Stimulated activated CD8-positive, alpha-beta memory T cell treated with anti-CD3 and anti-CD28 coated beads, Interleukin-12 subunit alpha, Interleukin-12 subunit beta, amount 100 ng/mL, for 4 hours (primary cell): Measurements from ENCODE around the gene METTL22.
"Not testable (repeated sequence)": the region's sequence is repeated elsewhere in the genome, so short reads cannot be mapped to it uniquely, and the experiment has no call there.

ENCODE experiments used
- DNase-seq: peaks from one replicate; pipeline ENCODE4 v3.0.0-alpha.2; 2020; ENCODE audit warnings: low read depth

METTL22 gene

DNA sequence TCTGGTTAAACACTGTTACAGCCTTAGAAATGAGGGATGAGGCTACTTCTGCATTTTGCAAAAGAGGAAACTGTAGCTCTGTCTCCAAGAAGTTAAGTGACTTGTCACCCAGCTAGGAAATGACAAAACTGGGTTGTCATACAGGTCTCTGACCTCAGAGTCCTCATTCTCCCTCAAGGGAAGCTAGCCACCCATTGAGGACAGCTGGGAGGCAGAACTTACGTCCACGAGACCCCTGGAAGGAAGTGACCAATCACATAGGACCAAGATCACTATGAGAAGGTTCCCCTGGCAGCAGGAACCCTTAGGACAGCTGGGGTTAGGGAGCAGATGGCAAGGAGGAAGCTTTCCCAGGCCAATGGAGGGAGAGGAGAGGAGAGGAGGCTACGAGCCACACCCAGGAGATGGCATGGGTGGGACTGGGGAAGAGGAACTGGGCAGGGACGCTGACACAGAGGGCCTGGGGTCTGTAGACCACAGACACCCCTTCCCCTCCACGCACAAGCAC lies 11.2 kb downstream of the METTL22 start:
- DNase-seq, result no peak

DNA sequence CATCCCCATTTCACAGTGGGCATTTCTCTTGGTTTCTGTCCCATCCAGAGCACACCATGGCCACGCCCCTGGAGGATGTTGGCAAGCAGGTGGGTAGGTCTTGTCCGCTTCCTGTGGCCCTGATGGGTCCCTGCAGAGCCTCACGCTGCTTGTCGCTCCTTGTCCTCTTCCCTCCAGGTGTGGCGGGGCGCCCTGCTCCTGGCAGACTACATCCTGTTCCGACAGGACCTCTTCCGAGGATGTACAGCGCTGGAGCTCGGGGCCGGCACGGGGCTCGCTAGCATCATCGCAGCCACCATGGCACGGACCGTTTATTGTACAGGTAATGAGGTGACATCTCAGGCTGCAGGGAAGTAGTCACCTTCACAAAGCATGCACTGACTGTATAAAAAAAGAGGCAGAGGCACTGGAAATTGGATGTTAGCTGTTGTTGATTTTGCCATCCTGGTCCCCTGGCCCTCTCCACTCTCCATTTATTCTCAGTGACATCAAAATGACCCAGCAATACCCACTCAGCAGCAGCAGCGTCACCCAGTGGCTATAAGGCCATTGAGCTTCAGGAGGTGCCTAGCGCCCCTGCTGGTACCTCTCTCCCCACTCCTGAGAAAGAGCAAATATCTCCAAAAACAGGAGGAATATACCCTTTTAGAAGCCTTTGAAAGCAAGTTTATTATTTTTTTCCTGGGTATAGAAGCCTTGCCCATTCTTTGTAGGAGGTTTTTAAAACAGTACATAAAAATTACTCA lies 13.7 kb downstream of the METTL22 start:
- no peak for DNase-seq

DNA sequence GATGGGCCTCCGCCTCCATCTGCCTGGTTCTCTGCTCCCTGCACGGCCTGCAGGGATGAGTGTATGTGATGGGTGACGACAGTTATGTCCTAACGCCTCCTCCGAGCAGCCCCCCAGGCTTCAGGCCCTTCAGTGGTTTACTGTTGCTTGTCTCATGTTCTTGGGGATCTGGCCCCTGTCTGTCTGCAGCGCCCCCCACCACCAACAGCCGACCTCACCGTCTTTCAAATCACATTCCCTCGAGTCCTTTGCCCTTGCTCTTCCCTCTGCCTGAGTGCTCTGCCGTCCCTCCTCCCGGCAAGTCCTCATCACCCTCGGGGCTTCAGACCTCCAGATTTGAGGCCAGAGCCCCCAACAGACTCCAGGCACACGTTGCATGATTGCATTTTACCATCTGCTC lies 18.2 kb downstream of the METTL22 start:
- no peak for DNase-seq

DNA sequence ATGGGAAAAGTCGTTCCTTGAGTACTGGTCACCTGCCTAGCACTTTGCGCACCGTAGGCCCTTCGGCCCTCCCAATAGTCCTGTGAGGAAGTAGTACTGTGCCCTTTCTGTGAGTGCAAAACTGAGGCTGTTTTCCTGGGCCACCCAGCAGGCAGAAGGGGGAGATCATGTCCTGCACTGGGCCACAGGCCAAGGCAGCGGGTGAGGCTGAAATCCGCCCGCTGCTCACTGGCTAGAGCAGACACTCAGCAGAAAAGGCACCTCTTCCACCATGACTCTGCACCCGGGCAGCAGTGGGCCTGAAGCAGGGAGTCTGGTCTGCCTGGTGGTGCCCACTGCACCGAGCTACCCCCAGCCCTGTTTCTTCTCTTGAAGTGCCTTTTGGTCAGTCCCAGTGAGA lies 20.2 kb downstream of the METTL22 start:
- no peak for DNase-seq

DNA sequence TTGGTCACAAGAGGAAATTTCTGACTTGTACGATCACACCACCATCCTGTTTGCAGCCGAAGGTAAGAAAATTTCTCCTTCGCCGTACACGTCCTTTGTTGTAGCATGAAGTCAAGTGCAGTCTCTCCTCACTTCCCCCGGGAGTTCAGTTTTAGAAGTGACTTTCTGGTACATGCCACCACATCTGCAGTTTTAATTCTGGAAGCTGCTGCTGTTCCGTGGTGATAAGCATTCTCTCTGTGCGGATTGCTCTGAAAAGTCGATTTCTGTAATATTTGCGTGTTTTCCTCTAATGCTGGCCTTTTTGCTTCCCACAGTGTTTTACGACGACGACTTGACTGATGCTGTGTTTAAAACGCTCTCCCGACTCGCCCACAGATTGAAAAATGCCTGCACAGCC lies 20.6 kb downstream of the METTL22 start:
- DNase-seq, result no peak

DNA sequence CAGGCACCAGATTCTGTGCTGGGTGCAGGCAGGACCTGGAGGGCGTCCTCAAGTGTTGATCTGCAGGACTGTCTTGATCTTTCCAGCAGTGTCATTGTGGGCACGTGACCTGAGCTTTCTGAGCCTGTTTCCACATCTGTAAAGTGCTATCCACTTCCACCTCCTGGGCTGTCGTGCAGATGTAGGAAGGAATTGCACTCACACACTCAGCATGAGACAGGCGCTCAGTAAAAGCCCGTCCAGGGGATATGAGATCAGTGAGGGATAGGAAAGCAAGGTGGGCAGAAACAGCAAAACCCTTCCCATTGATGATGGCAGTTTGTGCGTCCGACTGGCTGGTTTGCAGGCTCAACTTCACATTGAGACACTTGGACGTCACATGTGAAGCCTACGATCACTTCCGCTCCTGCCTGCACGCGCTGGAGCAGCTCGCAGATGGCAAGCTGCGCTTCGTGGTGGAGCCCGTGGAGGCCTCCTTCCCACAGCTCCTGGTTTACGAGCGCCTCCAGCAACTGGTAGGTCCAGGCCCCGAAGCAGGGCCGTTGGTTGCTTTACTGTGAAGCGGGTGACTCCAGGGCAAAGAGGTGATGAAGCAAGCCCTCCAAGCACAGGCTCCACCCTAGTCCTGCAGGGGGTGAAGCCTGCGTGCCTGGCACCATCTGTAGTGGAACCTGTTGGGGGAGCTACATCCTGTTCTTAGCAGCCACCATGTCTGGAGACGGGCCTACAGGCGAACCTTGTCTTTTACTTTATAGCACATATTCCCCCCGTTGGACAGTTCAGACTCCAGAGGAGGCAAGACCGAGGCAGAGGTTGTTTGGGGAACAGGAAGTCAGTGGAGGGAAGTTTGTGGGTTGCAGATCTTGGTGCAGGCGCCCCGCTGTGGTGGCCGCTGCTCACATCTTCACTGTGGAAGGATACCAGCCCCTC lies 23.0 kb downstream of the METTL22 start:
- no peak for DNase-seq

DNA sequence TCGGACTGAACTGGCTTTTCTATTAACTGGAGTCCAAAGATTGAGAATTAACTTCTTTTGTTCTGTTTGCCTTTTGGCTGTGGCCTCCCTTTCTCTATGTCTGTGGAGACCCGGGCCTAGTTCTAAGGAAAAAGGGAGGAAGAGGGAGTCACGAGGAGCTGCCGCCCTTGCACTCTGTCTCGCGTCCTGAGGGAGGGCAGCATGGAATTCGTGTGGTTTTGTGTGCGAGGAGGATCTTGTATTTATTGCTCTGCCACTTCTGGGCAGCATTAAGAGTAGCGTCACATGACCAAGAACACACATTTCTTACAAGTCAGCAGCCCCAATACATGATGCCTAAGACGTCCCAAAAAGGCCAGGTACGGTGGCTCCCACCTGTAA lies 23.6 kb downstream of the METTL22 start:
- no peak for DNase-seq

DNA sequence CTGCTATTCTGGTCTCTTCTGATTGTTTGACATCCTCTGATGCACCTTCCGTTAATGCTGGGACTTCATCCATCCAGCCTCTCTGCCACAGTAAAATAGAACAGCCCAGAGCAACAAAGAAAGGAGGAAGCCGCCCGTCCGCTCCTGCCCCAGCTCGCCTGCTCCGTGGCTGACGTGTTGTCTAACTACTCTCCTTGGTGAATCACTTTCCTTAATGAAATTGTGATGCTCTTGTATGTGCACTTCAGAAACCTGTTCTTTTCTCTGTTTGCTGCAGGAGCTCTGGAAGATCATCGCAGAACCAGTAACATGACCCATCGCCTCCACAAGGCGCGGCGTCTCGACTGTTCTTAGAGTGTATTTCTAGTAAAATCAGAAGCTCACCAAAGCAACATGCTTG lies 24.3 kb downstream of the METTL22 start:
- DNase-seq, result no peak

DNA sequence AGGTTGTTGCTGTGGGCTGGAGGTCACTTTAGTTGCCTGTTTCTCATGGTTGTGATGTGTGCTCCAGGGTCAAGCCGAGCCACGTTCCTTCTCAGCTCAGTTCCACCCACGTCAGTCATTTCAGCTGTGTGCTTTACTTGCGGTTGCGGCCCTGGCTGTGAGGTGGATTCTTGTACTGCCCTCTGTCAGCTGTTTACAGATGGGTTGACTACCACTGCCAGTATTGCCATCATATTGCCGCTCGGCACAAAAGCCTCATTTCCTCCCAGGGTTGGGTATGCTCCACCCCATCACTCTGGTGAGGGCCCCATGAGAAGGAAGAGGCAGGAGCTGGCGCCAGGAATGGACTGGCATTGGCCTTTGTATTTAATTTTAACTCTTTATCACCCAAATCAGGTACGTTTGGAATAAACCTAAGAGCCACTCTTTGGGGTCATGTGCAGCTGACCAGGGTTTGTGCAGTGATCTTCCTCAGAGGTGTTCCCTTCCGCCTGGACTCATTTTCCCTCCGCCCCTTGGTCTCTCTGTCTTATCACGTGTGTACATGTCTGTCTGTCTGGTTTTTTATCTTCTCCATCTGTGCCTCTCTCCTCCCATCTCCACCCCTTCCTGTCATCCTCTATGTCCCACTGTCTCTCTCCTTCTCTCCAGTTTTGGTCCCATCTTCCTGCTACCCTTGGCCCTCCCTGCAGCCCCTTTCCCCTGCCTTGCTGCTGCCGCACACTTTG lies 25.0 kb downstream of the METTL22 start:
- no peak for DNase-seq

DNA sequence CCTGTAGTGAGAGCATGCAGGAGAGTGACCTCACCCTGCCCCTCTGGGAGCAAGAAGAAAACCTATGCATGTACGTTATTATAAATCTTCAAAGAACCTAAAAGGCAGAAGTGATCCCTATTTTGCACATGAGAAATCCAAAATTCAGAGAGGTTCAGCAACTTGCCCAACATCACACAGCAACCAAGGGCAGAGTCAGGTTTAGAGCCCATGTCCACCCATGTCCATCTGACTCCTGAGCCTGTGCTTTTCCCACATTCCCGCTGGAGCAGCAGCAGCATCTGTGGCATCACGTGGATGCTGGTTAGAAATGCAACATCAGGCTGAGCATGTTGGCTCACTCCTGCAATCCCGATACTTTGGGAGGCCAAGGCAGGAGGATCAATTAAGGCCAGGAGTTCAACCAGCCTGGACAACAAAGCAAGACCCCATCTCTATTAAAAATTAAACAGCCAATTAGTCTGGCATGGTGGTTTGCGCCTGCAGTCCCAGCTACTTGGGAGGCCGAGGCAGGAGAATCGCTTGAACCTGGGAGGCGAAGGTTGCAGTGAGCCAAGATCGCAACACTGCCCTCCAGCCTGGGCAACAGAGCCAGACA lies 26.3 kb downstream of the METTL22 start:
- DNase-seq, result no peak

DNA sequence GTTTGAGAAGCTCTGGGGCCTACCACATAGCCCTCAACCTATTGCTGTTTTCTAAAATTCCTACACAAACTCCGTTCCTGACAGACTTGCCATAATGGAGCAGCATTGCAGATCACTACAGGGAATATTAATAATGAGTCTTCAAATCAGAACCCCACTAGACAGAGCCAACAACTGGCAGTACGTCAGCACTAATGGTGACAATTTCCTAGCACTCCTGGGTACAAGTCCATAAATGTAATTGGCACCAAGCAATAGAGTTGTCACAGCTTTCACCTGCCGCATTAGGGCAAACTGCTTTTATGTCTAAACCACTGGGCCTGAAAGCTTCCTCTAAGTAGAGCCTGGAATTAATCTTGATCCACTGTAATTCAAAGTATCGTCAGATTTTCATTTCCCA lies 27.4 kb downstream of the METTL22 start:
- DNase-seq, result no peak

DNA sequence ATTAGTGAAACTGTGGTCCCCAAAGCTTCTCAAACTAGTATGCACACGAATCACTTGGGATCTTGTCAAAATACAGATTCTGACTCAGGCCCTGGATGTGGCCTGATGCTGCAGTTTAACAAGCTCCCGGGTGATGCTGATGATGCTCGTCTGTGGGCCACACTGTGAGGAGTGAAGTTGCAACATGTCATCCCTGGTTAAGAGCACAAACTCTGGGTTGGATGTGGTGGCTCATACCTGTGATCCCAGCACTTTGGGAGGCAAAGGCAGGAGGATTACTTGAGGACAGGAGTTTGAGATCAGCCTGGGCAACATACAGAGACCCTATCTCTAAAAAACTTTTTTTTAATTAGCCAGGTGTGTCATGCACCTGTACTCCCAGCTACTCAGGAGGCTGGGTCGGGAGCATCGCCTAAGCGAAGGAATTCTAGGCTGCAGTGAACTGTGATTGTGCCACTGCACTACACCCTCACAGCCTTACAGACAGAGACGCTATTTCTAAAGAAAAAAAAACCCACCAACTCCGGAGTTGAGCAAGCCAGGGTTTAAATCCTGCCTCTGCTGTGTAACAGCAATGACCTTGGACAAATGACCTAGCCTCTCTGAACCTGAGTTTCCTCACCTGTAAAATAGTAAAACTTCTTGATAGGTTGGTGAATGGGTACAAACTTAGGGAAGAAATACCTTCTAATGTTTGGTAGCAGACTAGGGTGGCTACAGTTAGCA lies 28.5 kb downstream of the METTL22 start:
- no peak for DNase-seq

DNA sequence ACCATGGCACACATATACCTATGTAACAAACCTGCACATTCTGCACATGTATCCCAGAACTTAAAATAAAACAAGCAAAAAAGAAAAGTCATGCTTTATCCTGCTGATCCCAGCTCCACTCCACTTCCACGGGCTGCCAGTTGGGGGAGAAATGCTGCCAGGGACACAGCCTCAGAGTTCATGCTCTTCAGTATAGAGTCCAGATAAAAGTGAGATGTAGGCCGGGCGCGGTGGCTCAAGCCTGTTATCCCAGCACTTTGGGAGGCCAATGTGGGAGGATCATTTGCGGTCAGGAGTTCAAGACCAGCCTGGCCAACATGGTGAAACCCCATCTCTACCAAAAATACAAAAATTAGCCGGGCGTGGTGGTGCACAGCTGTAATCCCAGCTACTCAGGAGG lies 30.5 kb downstream of the METTL22 start:
- DNase-seq, result not testable (repeated sequence)

DNA sequence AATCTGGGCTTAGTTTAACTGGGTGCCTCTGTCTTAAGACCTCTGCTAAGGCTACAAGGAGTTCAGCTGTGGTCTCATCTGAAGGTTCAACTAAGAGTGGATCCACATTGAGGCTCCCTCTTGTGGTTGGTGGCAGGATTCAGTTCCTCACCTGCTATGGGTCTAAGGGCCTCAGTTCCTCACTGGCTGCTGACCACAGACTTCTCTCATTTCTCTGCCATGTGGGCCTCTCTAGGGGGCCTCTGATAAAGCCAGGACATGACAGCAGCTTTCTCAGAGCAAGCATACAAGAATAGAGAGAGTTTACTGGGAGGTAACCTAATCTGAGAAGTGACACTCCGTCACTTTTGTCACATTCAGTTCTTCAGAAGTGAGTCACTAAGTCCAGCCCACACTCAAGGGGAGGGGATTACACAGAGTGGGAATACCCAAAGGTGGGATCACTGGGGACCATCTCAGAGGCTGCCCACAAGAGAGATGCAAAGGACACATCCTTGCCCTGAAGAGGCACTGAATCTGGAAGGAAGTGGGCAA lies 33.8 kb downstream of the METTL22 start:
- DNase-seq, result no peak

DNA sequence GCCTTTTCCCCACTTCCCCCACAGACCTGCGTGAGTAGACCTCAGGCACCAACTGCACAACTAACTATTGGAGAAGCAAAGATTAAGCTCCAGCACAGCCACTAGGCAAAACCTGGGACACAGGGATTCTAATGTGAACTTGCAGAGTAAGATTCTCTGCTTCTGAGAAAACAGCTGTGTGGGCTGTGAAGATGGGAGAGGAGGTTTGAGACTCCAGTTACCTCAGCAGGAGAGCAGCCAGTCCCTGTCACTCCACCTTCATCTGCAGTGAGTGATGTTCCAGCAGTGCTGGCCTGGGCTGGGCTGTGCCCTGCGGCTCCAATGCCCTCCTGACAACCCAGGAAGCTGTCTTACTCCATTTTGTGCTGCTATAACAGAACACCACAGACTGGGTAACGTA lies 34.9 kb downstream of the METTL22 start:
- no peak for DNase-seq

DNA sequence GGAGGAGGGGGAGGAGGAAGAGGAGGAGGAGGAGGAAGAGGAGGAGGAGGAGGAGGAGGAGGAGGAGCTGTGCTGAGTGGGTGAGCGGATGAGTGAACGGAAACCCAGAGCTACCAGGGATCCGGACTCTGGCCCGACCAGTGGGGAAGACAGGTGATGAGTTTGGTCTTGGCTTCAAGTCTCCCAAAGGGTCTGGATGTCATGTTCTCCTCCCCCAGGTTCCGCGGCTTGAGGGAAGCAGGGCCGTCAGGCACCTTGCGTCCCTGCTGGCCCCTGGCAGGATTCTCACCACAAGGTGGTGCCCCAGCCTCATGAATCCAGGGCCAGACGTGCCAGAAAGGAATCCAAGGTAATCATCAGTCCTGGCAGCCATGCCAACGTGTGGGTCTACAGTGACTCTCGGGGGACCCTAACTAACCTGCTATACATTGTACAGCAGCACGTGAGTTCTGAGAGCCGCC lies 39.4 kb downstream of the METTL22 start:
- DNase-seq, result peak; percentile 9

DNA sequence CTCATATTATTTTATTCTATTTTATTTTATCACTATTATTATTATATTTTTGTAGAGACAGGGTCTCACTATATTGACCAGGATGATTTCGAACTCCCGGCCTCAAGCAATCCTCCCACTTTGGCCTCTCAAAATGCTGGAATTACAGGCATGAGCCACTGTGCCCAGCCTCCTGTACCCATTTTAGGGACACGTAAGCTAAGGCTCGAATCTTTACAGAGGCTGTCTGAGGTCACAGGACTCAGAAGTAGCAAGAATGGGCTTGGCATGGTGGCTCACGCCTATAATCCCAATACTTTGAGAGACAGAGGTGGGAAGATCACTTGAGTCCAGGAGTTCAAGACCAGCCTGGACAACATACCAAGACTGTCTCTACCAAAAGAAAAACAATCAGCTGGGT lies 40.2 kb downstream of the METTL22 start:
- no peak for DNase-seq

DNA sequence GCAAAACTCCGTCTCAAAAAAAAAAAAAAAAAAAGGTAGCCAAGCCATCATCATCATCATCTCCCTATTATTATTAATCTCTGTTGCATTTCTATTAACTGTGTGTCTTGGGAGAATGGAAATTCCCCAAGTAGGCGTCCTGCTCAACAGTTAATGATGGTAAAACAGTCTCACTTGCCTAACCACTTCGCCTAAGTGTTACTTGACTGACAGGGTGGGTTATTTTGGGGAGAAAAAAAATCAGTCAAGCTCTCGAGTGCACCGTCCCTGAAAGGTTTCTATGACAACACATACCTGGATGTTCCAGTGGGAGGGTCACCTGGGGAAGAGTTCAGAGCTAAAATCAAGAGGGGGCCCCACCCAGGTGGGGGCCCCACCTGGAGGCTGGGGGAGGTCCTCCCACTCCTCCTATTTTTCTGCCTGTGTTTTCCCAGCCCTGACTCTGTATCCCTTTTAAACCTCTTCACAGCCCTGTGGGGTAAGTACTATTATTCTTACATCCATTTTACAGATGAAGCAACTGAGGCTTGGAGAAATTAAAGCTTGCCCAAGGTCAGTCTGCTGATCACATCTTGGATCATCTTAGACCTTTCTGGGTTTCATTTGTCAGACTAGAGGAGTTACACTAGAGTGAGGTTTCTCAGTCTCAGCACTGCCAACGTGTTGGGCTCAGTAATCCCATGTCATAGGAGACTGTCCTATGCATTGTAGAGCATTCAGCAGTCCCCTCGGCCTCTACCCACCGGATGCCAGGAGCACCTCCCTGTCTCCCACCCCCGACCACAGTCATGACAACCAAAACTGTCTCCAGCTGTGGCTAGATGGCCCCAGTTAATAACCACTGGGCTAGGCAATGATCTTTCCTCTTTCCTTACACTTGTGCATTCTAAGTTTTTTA lies 41.9 kb downstream of the METTL22 start:
- DNase-seq, result no peak

DNA sequence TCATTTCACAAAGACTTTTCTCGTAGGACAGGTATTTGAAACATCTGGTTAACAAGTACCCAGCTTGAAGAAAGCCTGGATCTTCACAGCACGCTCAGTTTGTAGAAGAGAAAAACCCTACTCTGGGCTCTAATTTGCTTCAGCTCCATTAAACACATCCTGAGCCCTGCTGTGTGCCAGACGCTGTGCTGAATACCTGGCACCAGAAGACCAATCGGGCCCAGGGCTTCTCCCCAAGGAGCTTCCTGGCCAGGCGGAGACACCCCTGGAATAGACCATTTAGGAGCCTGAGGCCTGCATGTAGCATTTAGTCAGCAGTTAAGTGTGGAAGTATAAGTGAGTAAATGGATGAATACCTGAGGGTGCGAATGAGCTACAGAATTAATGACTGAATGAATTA lies 44.0 kb downstream of the METTL22 start:
- no peak for DNase-seq

DNA sequence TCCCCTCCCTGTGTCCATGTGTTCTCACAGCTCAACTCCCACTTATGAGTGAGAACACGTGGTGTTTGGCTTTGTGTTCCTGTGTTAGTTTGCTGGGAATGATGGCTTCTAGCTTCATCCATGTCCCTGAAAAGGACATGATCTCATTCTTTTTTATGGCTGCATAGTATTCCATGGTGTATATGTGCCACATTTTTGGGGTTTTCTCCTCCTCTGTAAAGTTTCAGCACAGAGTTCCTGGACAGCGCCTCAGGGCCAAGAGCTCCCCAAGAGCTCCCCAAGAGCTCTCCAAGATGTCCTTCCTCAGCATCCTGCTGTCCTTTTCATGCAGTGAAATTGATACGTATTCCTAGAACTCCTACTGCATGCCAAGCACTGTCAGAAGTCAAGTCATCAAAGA lies 46.0 kb downstream of the METTL22 start:
- no peak for DNase-seq
